Activated CD4-positive, alpha-beta memory T cell treated with anti-CD3 and anti-CD28 coated beads for 36 hours (primary cell): ENCODE measurements around the gene FLT4. TPM values are rescaled to one million over a fixed set of nuclear protein-coding genes. Genes with fewer than 3 reads are reported as not detected.

Experiments used
- CTCF ChIA-PET: fragments of 350-600 bp; sonication (Branson Sonifier 250); formaldehyde crosslinking; loops from one replicate; lab custom pipeline; 2021; ENCODE audit warnings: antibody characterized with exemption, inconsistent platforms; lab: Charles Lee
- POLR2A ChIA-PET: fragments of 350-600 bp; sonication (Branson Sonifier 250); formaldehyde crosslinking; loops from one replicate; lab custom pipeline; 2021; ENCODE audit warnings: antibody characterized with exemption; lab: Charles Lee
- DNase-seq: peaks from one replicate; pipeline ENCODE4 v3.0.0-alpha.2; 2020
- H3K27ac Mint-ChIP-seq: one replicate; pipeline ENCODE4 v1.8.0; 2021; ENCODE audit warnings: mixed read lengths
- H3K27me3 Mint-ChIP-seq: one replicate; pipeline ENCODE4 v1.8.0; 2021; ENCODE audit warnings: mixed read lengths
- H3K36me3 Mint-ChIP-seq: one replicate; pipeline ENCODE4 v1.8.0; 2021; ENCODE audit warnings: mixed read lengths
- H3K4me1 Mint-ChIP-seq: one replicate; pipeline ENCODE4 v1.8.0; 2021; ENCODE audit warnings: low read depth, mixed read lengths
- H3K4me3 Mint-ChIP-seq: one replicate; pipeline ENCODE4 v1.8.0; 2021; ENCODE audit warnings: mild to moderate bottlenecking, mixed read lengths
- H3K9me3 Mint-ChIP-seq: one replicate; pipeline ENCODE4 v1.8.0; 2021; ENCODE audit warnings: mixed read lengths
- intact Hi-C: fragments of 100-400 bp; cut with micrococcal nuclease; formaldehyde crosslinking; loops from one replicate; pipeline ENCODE4 v1.15.1; 2023
- total RNA-seq, 2 experiments: library from RNA; stranded (reverse); gene quantifications; one replicate each; pipeline ENCODE4 v1.2.3, GENCODE V29; 2021

The FLT4 gene
- total RNA-seq, 2 experiments from 2014 or later, result 1.4 to 2.0 TPM

GRCh38 chr5:180639287-180639686 lies 10.1 kb downstream of the FLT4 start:
- Mint-ChIP-seq H3K27me3 (no peaks in the 10 kb centered on the region), H3K36me3 (no peaks in the 10 kb centered on the region), H3K27ac (no peak overlapping the region), H3K9me3 (no peaks in the 10 kb centered on the region), H3K4me1 (no peaks in the 10 kb centered on the region), H3K4me3 (no peak overlapping the region)
- no peak for DNase-seq
- intact Hi-C loops, result no loop called here
- ChIA-PET CTCF (no interaction called here), POLR2A (no interaction called here)

DNA sequence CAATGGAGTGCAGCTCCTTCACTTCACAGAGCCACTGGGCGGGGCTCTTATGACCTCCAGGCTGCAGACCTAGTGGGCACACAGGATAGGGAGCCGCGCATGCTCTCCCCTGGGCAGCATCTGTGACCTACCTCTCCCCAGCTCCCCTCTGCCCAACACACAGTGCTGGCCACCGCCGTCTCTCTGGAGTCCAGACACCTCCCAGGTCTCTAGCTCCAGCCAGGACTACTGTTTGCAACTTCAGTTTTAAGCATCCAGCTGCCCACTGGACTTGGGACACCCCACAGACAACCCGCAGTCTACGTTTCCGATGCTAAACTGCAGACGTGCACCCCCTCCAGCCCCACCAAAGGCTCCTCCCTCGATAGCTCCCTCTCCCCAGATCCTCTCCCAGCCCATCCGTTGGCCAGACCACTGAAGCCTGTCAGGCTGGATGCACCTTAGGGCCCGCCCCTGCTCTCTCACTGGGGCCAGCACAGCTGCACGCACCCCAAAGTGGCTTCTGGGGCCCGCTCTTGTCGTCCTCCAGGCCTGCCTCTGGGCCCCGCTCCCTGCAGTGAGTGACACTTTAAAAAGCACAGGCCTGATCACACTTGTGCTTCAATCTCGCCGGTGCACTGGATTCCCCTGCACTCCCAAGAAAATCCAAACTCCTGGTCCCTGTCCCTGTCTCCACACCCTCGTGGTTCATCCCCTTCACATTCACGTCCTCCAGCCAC lies 11.3 kb downstream of the FLT4 start:
- no peak for DNase-seq
- intact Hi-C loops, result no loop called here
- Mint-ChIP-seq H3K4me3 (no peak overlapping the region), H3K36me3 (no peaks in the 10 kb centered on the region), H3K9me3 (no peaks in the 10 kb centered on the region), H3K27ac (no peak overlapping the region), H3K4me1 (no peaks in the 10 kb centered on the region), H3K27me3 (no peaks in the 10 kb centered on the region)
- POLR2A ChIA-PET, result no interaction called here
- CTCF ChIA-PET, result no interaction called here

- ChIA-PET CTCF (no interaction called here), POLR2A (no interaction called here)
- Mint-ChIP-seq H3K4me1 (no peaks in the 10 kb centered on the region), H3K27me3 (no peaks in the 10 kb centered on the region), H3K36me3 (no peaks in the 10 kb centered on the region), H3K4me3 (no peak overlapping the region), H3K27ac (no peak overlapping the region), H3K9me3 (no peaks in the 10 kb centered on the region)
- DNase-seq, result no peak
- intact Hi-C loops, result no loop called here
Measured at GRCh38 chr5:180636403-180637075, 12.9 kb downstream of the FLT4 start.

GRCh38 chr5:180636016-180636402 lies 13.4 kb downstream of the FLT4 start:
- ChIA-PET CTCF (no interaction called here), POLR2A (no interaction called here)
- Mint-ChIP-seq H3K9me3 (no peaks in the 10 kb centered on the region), H3K4me1 (no peaks in the 10 kb centered on the region), H3K36me3 (no peaks in the 10 kb centered on the region), H3K4me3 (no peak overlapping the region), H3K27me3 (no peaks in the 10 kb centered on the region), H3K27ac (no peak overlapping the region)
- DNase-seq, result no peak
- intact Hi-C loops, result no loop called here

- DNase-seq, result no peak
- ChIA-PET CTCF (interaction anchor here (0.7 kb wide), 1 partner anchor 340 kb away, joined by 4 read pairs; no protein-coding TSS in a partner anchor), POLR2A (no interaction called here)
- Mint-ChIP-seq H3K4me3 (no peak overlapping the region), H3K4me1 (no peaks in the 10 kb centered on the region), H3K27ac (no peak overlapping the region), H3K9me3 (no peaks in the 10 kb centered on the region), H3K36me3 (no peaks in the 10 kb centered on the region), H3K27me3 (no peaks in the 10 kb centered on the region)
- intact Hi-C loops, result no loop called here
Measured at GRCh38 chr5:180633283-180634177, 15.9 kb downstream of the FLT4 start.

GRCh38 chr5:180632768-180633167 lies 16.6 kb downstream of the FLT4 start:
- CTCF ChIA-PET, result no interaction called here
- no peak for DNase-seq
- Mint-ChIP-seq H3K4me3 (no peak overlapping the region), H3K9me3 (no peaks in the 10 kb centered on the region), H3K27me3 (no peaks in the 10 kb centered on the region), H3K36me3 (no peaks in the 10 kb centered on the region), H3K4me1 (no peaks in the 10 kb centered on the region), H3K27ac (no peak overlapping the region)
- intact Hi-C loops, result no loop called here
- POLR2A ChIA-PET, result no interaction called here

DNA sequence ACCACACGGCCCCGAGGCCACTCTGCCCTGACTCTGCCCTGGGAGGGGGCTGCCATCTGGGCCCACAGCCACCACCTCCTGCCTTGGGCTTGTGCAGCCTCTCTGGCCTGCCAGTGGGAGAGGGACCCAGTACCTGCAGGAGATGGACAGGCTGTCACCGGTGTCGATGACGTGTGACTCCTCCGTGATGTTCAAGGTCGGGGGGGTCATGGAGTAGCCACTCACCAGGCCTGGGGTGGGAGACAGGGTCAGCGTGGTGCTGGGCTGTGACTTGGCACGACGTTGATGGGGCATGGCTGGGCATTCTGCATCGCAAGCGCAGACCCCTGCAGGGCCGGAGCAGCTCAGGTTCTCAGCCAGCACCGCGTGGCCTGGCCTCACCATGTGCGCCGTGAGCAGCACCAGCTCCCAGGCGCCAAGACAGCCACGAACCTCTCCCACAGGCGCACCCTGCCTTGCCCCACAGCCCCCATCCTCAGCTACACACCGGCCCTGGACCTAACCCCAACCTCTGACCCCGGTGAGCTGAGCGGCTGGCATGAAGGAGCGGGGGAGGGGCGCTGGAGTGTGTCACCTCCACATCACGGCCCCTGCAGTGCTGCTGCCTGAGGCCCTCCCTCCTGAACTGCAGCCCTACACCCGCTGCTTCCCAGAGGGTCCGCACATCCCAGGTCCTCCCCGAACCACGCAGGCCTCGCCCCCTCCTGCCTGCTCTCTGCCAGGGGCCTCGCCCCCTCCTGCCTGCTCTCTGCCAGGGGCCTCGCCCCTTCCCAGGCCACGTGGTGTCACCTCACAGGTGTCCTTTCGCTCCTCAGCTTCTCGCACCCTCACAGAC lies 17.6 kb downstream of the FLT4 start:
- Mint-ChIP-seq H3K9me3 (no peaks in the 10 kb centered on the region), H3K4me1 (no peaks in the 10 kb centered on the region), H3K36me3 (no peaks in the 10 kb centered on the region), H3K27ac (no peak overlapping the region), H3K4me3 (no peak overlapping the region), H3K27me3 (no peaks in the 10 kb centered on the region)
- ChIA-PET POLR2A (no interaction called here), CTCF (no interaction called here)
- intact Hi-C loops, result no loop called here
- no peak for DNase-seq

DNA sequence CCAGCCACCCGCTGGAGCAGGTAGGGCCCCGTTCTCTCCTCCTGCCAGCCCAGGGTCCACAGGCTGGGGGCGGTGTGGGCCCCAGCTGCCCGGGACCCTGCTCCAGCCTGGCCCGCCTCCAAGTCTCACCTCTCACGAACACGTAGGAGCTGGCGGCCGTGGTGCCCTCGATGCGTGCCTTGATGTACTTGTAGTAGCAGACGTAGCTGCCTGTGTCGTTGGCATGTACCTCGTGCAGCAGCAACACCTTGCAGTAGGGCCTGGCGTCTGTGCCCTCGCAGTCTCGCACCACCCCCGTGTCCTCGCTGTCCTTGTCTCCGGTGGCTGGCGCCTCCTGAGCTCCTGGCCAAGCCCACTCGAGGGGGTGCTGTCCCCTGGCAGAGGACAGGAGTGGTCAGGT lies 19.0 kb downstream of the FLT4 start:
- DNase-seq, result no peak
- ChIA-PET POLR2A (no interaction called here), CTCF (no interaction called here)
- H3K9me3 Mint-ChIP-seq, result no peaks in the 10 kb centered on the region
- no peaks in the 10 kb centered on the region for H3K4me1 Mint-ChIP-seq
- H3K4me3 Mint-ChIP-seq, result no peak overlapping the region
- H3K27ac Mint-ChIP-seq, result no peak overlapping the region
- no peaks in the 10 kb centered on the region for H3K27me3 Mint-ChIP-seq
- intact Hi-C loops, result no loop called here
- no peaks in the 10 kb centered on the region for H3K36me3 Mint-ChIP-seq

GRCh38 chr5:180629831-180630382 lies 19.5 kb downstream of the FLT4 start:
- Mint-ChIP-seq H3K9me3 (no peaks in the 10 kb centered on the region), H3K27me3 (no peaks in the 10 kb centered on the region), H3K27ac (no peak overlapping the region), H3K36me3 (no peaks in the 10 kb centered on the region), H3K4me1 (no peaks in the 10 kb centered on the region), H3K4me3 (no peak overlapping the region)
- no peak for DNase-seq
- intact Hi-C loops, result no loop called here
- ChIA-PET POLR2A (no interaction called here), CTCF (no interaction called here)

DNA sequence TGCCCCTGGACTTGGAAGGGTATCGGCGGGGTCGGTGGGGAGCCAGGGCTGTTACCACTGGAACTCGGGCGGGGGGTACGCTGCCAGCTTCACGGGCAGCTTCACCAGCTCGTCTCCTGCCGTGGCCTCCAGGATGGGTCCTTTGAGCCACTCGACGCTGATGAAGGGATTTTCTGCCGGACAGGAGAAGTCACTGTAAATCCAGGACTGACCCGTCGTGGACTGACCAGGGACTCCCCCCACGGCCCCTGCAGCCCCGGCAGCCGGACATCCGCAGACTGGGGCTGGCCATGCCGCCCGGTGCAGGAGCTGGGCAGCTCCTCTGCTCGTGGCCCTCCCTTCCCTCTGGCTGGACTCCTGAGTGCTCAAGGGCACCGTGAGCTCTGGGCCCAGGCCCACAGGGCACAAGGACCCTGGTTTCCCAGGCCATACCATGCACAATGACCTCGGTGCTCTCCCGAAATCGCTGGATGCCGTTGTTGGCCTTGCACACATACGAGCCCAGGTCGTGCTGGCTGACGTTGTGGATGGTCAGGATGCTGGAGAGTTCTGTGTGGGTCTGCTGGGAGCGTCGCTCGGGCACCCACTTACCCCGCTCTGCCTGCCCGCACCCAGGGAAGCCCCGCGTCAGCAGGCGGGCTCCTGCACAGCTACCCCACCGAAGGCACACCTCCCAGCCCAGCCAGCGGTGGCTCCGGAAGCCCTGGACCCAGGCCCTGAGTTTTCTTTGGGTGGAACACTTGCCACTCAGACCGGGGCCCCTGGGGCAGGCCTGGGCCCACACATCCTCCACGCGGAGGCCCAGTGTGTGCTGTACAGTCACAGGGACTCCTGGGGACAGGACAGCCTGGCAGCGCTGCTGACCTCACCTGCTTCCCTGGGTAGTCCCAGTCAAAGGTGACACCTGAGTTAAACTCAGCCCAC lies 20.3 kb downstream of the FLT4 start:
- Mint-ChIP-seq H3K4me1 (no peaks in the 10 kb centered on the region), H3K36me3 (no peaks in the 10 kb centered on the region), H3K27ac (no peak overlapping the region), H3K27me3 (no peaks in the 10 kb centered on the region), H3K4me3 (no peak overlapping the region), H3K9me3 (no peaks in the 10 kb centered on the region)
- POLR2A ChIA-PET, result no interaction called here
- CTCF ChIA-PET, result no interaction called here
- intact Hi-C loops, result no loop called here
- DNase-seq, result no peak

- CTCF ChIA-PET, result interaction anchor here (0.6 kb wide), 1 partner anchor 9 kb away, joined by 3 read pairs; no protein-coding TSS in a partner anchor
- Mint-ChIP-seq H3K27ac (no peak overlapping the region), H3K36me3 (no peaks in the 10 kb centered on the region), H3K27me3 (no peaks in the 10 kb centered on the region), H3K9me3 (no peaks in the 10 kb centered on the region), H3K4me1 (peaks cover 2% of the 10 kb centered on the region), H3K4me3 (no peak overlapping the region)
- intact Hi-C loops, result no loop called here
- no peak for DNase-seq
- POLR2A ChIA-PET, result no interaction called here
Measured at GRCh38 chr5:180628211-180628610, 21.2 kb downstream of the FLT4 start.
